Activated CD4-positive, alpha-beta T cell treated with anti-CD3 and anti-CD28 coated beads, Interleukin-2, amount 50 U/mL, for 48 hours (primary cell): ENCODE results near the gene COL9A2.

Experiments used
- DNase-seq, 2 experiments: peaks; one replicate each; pipeline ENCODE4 v3.0.0-alpha.2; 2020

Gene COL9A2

DNA sequence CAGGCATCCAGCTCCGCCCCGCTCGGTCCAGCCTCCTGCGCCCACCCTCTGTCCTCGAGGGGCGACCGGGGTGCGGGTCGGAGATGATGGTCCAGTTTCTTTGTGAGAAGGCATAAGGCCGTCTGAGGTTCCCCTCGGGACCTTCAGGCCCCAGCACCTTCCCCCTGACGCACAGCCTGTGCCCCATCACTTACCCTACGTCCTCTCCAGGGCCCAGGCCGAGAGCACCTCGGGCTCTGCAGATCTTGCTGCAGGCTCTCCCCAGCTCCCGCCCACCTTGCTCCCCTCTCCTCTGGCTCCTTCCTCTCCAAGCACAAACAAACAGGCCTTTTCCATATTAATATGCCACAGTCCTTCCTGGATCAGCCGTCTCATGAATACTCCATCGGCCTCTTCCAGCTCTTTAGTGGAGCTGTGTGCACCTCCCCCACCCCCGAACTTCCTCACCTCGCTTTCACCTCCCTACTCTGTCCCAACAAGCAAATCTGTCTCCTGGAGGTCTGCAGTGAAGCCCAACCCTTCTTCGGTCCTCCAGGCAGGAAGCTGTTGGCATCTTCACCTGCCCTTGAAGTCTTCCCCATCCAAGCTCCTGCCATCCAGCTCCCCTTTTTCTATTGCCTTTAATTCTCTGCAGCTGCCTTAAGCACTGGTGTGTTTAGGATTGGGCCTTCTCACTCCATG lies 448 bp upstream of the COL9A2 start:
- DNase-seq = no peak

DNA sequence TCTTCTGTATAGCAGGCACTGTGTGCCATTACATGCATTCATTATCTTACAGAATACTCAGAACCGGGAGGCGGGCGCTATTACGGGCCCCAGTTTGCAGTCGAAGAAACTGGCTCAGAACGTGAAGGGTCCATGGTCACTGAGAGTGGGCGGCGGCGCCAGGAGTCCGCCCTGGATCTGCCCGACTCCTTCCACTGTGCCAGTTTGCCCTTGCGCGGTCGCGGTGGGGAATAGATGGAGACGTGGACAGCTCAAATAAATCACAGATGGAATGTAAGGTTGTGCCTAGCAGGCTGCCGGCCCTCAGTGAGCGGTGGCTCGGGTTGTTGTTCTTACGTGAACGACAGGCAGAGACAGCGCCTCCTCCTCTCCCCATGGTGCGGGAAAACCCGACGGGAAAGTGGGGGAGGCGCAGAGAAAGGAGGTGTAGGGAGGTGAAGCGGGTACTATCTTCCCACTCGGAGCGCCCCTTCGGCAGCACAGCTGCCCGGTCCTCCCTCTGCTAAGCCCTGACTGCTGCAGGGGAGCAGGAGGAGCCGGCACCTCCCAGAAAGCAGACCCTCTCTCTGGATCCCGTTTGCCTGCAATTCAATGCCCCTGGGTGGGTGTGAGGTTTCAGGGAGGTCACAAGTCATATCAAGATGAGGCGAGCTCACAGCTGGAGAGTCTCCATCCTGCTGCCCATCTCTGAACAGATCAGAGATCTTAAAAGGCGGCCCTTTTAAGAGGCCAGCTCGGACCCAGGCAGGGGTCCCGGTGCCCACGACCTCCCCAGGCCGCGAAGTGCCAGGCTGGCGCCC lies 1.1 kb downstream of the COL9A2 start:
- peak; percentile 47 to 56 for DNase-seq

DNA sequence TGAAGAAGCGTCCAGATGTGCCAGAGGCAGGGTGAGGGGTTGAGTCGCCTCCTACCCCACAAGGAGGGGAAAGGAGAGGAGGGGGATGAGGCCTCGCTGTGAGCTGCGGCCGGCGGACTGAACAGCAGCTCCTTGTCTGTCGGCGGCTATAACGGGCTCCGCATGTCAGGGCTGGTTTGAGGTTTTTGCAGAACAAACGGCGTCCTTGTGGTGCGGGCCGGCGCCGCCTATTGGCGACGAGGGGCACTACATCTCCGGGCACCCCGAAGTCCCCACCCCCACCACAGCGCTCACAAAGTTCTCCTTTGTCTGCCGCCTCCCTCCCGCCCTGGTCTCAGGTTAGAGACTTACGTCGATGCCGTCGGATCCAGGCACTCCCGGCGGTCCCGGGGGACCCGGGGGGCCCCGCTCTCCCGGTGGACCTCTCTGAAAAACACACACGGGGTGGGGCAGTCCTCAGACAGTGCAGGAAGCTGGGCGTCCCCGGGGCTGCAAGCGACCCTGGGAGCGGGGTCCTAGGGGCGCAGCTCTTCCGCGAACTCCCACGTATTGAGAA lies 1.8 kb downstream of the COL9A2 start:
- peak; percentile 85 to 89 for DNase-seq

DNA sequence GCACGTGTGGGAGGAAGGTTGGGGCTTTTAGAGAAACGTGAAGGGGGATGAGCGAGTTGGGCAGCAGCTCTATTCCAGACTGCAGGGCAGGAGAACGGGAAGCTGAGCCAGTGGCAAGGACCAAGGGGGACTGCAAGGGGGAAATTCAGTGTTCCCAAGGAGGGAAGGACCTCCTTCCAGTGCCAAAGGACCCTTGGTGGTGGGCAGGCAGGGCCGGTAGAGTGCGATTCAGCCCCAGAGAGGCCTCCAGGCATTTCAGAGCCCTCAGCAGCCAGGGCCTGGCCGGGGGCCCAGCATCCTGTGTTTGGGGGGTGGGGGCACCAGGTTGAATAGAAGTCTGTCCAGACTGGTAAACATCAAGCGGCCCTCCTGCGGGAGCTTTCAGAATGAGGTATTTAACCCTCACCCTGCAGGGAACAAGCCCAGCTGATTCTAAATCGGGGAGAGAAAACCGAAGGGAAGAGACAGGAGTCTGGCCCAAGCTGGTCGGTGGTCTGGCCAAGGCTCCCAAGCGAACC lies 2.3 kb downstream of the COL9A2 start:
- DNase-seq = no peak

DNA sequence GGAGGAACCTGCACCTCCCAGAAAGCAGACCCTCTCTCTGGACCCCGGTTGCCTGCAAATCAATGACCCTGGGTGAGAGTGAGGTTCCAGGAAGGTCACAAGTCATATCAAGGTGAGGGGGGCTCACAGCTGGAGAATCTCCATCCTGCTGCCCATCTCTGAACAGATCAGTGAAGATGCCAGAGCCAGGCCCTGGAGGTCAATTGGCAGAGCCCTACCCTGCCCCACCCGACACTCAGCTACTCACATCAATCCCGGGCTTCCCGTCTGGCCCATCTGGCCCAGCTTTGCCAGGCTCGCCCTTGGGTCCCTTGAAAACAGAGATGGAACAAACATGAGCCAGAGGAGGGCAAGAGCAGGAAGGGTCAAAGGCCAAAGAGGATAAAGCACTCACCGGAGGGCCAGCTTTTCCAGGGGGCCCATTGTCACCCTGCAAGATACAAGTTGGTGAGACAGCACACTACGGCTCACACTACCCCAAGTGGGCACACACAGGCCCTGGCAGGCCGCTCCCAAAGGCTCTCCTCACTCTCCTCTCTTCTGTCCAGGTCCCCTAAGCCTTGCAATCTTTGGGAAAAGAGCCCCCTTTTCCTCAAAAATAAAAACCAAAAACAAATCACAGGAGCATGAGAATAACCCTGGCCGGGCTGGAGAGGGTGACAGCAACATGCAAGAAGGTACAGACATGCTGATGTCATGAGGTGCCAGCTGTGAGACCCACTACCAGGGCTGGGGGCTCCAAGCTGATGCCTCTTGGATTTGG lies 2.9 kb downstream of the COL9A2 start:
- no peak for DNase-seq

DNA sequence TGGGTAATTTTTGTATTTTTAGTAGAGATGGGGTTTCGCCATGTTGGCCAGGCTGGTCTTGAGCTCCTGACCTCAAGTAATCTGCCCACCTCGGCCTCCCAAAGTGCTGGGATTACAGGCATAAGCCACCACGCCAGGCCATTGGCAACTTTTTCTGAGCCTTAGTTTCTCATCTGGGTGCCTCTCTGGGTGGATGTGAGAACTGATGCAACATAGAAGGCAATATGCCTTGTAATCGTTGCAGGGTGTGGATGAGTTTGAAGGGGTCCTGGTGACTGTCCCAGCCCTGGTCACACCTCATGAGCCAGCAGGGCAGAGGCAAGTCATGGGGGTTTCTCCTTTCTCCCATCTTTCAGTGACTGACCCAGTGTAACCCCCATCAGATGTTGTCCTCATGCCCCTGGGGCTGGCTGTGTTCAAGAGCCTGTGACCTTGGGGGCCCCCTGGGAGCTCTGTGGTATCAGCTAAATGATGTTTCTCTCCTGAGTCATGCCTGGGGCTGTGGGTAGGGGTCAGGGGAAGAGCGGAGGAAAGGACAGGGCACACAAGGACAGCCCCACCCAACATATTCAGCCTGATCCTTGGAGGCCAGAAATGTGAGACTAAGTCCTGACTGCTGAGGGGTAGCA lies 3.6 kb downstream of the COL9A2 start:
- DNase-seq = no peak

DNA sequence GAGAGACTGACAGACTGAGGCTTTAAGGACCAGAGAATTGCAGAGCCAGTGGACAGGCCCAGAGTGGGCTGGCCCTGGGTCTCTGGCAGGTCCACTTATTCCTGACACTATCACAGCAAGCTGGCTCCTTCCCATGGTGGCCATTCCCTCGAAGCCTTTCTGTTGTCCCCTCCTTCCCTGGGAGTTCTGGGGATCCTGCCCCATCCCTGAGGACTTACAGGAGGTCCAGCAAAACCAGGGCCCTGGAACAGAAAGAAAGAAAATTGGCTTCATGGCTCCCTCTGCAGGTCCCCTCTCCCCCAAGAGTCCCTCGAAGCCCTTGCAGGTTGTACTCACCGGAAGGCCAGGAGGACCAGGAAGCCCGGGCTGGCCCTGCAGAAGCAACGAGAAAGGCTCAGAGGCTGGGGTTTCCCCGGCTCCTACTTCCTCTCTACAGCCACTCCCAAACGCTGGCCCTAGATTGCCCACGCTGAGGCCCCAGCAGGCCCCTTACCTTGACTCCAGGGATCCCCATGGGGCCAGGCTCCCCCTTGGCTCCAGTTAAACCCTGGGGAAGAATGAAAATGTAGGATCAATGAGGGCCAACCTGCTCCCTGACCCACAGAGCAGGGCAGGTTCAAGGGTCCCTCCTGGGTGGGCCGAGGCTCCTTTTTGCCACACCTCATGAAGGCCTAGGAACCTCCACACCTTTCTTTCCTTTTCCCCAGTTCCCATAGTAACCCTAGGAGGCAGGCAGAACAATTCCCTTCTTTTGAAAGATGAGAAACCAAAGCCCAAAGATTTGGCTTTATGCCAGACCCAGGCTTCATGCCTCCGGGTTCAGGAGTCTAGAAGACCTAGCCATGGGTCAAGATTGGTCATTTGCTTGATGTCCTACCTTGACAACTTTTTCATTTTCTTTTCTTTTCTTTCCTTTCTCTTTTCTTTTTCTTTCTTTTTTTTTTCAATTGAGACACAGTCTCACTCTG lies 4.6 kb downstream of the COL9A2 start:
- peak; percentile 40 to 58 for DNase-seq

DNA sequence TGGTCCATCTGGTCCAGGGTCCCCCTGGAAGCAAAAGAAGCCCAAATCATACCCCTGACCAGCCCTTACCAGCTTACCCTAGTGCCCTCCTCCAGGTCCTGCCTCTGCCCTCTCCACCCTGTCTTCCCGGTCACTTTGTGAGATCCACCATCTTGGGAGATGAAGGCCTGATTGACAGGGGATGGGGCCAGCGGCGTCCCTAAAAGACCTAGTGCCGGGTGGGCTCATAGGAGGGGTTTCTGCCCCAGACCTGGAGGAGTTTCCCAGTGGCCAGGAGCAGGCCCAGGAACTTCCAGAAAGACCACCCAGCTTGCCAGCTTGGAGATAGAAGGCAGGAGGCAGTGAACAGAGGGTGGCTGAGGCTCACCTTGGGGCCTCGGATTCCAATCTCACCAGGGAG lies 5.4 kb downstream of the COL9A2 start:
- DNase-seq = no peak

DNA sequence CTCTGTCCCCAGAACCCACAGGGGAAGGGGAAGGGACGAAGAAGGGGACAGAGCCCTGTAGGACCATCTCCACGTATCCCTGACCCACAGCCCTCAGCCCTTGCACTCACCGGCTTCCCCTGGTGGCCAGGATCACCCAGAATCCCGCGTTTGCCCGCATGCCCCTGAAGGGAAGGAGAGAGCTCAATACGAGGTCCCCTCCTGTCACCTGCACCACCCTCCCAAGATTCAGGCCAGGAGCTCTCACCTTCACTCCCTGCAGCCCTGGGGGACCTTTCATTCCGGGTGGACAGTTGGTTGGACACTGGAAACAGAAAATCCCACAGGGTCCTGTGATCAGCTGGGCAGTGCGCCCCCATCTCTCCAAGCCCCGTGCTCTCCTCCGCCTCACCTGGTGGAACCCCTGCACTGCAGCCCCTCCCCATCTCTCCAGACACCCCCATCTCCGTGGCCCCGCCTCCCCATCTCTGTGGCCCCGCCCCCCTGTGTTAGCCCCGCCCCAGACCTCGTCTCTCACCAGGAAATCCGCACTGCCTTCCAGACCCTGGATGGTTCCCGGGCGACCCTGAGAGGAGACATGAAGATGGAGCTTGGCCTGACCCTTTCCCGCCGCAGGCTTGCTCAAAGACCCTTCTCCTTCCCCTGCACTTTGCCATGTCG lies 6.0 kb downstream of the COL9A2 start:
- DNase-seq = no peak

DNA sequence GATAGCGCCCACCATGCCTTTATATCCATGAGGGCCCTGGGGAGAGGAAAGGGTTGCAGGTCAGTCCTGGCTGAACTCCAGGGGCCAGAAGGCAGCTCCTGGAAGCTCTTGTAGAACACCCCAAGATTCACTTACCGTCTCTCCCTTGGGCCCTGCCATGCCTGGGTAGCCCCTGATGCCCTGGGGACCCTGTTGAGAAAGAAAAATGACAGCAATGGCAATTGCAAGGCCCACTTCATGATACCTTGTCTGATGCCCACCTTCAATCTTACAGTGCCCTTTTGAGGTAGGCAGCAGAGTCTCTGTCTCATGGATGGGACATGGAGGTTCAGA lies 7.0 kb downstream of the COL9A2 start:
- DNase-seq = no peak

DNA sequence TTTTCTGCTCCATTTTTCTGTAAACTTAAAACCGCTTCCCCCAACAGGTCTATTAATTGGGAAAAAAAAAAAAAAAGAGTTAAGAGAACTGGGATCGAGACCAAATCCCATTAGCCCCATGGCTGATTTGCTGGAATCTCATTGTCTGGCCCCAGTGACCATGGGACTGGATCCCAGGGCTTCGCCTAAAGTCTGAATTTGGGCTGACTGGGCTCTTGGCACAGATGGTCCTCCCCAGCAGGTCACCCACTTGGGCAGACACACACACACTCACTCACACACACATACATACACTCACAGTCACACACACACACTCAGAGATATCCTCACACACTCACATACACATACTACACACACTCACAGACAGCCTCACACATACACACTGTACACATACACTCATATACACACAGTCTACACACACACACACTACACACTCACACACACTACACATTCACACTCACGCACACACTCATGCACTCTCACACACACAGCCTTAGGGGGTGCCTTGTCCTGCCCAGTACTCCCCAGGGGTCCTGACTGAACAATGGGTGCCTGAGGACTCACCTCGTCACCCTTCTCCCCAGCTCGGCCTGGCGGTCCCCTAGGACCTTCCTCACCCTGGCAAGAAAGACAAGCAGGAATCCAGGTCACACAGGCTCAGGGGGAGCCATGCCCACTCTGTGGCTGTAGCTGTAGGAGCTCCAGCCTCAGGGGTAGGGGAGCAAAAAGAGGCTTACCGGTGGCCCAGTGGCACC lies 7.5 kb downstream of the COL9A2 start:
- no peak for DNase-seq

DNA sequence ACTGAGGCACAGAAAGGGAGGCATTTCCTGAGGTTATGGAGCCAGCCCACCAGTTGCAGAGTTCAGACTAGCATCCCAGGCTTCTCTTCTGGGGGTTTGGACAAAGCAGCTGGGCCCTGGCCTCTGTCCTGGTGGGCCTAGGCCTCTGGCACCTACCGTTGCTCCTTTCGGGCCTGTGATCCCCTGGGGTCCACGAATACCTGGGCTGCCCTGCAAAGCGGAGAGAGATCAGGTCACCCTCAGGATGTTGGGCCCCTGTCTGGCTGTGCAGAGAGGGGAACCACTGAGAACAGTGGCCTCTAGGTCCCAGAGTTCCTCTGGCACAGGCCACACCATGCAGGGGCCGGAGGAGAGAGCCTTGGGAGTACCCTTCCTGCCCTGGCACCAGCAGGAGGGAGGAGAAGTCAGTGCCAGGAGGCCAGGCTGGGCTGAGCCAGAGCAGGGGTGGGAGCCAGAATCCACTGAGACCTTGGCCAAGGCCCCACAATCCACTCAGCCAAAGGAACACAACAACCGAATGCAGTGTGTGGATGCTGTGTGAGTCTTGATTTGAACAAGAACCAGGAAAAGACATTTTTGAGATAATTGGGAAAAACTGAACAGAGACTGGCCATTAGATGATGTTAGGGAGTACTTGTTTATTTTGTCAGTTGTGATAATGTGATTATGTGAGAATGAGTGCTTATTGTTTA lies 8.9 kb downstream of the COL9A2 start:
- DNase-seq = no peak

DNA sequence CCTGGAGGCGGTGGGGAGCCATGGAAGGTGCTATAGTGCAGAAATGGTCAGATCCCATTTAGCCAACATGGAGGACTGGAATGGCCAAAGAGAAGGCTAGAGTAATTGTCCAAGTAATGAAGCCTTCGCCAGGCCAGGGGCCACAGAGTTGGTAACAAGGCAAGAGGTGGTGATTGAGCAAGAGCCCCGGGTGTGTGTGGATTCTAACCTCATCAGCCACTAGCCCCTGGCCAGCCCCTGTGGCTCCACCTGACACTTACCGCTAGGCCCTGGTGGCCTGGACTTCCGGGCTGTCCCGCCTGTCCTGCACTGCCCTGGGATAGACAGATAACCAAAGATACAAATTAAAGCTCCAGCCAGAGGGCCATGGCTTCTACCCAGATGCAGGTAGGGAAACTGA lies 9.9 kb downstream of the COL9A2 start:
- DNase-seq = no peak

DNA sequence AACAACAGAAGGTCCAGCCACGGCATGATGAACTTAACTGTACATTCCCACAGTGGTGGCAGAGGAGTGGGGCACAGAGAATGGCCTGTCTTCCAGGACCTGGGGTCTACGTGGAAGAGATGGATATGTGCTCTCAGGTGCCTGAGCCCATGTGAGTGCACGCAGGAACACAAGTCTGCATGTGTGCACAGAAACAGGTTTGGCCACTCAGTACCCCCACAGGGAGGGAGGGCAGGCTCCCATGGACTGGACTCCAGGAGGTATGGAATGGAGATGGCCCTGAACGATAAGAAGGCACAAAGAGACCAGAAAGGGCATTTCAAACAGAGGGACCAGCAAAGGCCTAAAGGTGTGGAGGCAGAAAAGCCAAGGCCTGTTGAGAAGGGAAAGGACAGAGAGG lies 10.8 kb downstream of the COL9A2 start:
- DNase-seq = no peak

DNA sequence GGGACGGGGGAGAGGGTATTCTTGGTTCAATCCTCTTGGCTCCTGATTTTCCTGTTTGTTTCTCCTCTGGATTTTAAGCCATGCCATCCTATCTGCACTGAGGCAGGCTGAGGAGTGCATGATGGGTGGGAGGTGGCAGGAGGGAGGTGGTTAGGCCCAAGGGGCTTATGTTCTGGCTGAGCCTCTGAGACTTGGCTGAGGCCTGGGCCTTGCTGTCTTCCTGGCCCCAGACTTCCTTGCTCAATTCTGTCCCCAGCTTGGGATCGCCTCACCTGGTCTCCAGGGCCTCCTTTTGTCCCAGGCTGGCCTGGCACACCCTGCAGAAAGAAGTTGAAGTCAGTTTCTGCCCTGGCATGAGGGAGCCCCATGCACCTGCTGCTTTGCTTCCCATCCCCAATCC lies 11.2 kb downstream of the COL9A2 start:
- DNase-seq = no peak

DNA sequence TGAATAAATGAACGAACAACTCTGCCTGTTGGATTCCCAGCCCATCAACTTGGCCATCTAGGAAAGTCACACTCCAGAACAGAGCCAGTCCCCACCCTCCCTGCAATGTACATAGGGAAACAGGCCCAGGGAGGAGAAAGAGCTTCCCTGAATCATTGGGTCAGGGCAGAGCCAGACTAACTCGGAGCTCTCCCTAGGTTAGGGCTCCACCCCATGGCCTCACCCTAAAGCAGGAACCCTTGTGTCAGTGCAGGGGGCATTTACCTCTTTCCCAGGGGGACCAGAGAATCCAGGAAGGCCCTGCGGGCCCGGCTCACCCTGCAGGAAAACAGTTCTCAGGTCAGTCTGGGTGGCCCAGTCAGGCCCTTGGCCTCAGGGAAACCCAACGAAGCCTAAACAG lies 11.6 kb downstream of the COL9A2 start:
- DNase-seq = peak in 1 of 2 experiments; percentile 21

DNA sequence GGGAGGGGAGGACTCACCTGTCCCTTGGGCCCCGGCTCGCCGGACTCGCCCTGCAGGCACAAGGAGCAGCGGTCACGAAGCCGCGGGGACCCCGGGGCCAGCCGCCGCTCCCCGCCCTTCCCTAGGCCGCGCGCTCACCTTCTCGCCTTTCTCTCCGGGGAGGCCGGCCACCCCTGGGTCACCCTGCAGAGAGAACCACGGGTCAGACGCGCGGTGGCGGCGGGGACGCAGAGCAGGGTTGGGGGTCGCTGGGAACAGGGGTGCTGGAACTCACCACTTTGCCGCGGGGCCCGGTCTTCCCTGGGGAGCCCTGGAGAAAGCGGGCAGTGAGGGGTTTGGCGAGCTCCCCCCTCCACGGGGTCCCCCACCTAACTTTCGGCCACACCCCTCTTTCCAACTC lies 13.3 kb downstream of the COL9A2 start:
- no peak for DNase-seq

DNA sequence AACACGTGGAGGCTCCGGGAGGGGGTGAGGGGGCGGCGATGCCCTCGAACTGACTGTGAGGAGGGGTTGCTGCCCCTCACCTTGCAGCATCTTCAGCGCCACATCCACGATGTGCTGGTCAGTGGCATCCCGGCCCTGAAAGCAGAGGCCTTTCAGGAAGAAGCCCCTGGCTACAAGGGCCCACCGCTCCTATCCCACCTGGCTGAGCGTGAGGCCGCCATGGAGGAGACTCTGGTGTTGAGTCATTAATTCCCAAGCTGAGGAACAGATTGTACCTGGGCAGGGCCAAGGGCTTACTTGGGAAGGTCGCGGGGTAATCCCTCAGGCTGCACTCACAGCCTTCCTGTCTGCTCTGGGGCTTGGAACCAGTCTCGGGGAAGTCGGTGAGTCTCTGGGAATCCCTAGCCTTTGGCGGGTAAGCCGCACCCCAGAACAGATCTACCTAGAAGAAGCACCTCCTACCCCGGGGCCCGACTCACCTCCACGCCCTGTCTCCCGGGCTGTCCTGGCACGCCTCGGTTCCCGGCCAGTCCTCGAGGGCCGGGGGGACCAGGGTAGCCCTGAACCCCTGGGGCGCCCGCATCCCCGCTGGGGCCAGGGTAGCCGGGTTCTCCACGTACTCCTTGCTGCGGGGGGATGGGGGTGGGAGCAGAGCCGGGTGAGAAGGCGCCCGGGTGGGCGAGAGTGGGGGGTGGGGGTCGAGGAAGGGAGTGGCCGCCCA lies 13.9 kb downstream of the COL9A2 start:
- DNase-seq = no peak

DNA sequence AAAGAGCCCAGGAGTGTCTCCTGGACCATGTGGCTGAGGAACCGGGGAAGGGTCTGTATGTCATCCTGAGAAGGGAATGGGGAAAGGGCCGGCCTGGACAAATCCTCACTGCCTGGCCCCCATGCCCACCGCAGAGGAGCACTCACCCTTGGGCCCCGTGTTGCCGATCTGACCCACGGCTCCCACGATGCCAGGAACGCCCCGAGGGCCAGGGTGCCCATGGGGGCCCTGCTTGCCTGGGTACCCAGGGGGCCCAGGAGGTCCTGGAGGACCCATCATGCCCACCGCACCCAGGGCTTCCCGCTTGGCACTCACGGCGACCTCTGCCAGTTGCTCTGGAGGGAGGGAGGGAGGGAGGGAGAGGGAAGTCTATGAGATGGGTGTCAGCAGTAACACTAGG lies 14.6 kb downstream of the COL9A2 start:
- DNase-seq = no peak
